Neural cell (in vitro differentiated cells): Measurements from ENCODE around the gene TBC1D5.

Experiments used
- CTCF ChIP-seq: fragments of 450-650 bp; IDR thresholded peaks from 2 replicates; pipeline ENCODE4 v1.5.1; 2014; ENCODE audit warnings: antibody characterized with exemption, mild to moderate bottlenecking, moderate library complexity; ENCODE audit not compliant: poor library complexity, severe bottlenecking
- EZH2 ChIP-seq: fragments of 200-600, 300-800 bp; shearing (Covaris generic), sonication (generic); IDR thresholded peaks from 2 replicates; pipeline ENCODE4 v1.6.1; 2014; ENCODE audit warnings: antibody characterized with exemption, low read length, borderline replicate concordance, mild to moderate bottlenecking; ENCODE audit not compliant: insufficient read depth, poor library complexity, severe bottlenecking
- MXI1 ChIP-seq: fragments of 450-650 bp; conservative IDR thresholded peaks from 2 replicates; pipeline ENCODE4 v1.6.1; 2014; ENCODE audit warnings: antibody characterized with exemption, mild to moderate bottlenecking; ENCODE audit not compliant: poor library complexity, severe bottlenecking
- POLR2AphosphoS5 ChIP-seq: IDR thresholded peaks from 2 replicates; pipeline ENCODE4 v1.6.1; 2012
- RAD21 ChIP-seq: fragments of 450-650 bp; conservative IDR thresholded peaks from 2 replicates; pipeline ENCODE4 v1.6.1; 2014; ENCODE audit warnings: antibody characterized with exemption, mild to moderate bottlenecking, moderate library complexity
- REST ChIP-seq: IDR thresholded peaks from 2 replicates; pipeline ENCODE4 v1.6.1; 2012; ENCODE audit warnings: borderline replicate concordance
- SMC3 ChIP-seq: fragments of 450-650 bp; conservative IDR thresholded peaks from 2 replicates; pipeline ENCODE4 v1.6.1; 2014; ENCODE audit warnings: antibody characterized with exemption, mild to moderate bottlenecking, moderate library complexity; ENCODE audit not compliant: poor library complexity
- TAF1 ChIP-seq: IDR thresholded peaks from 2 replicates; pipeline ENCODE4 v1.6.1; 2012; ENCODE audit warnings: low read depth

- TF ChIP-seq CTCF (no peak), SMC3 (no peak), RAD21 (no peak), REST (no peak), POLR2AphosphoS5 (no peak), MXI1 (no peak), EZH2 (no peak), TAF1 (no peak)
Measured at GRCh38 chr3:17195192-17195611, 547.2 kb downstream of the TBC1D5 start.
